ENCODE results near the gene PRKAG1.

GRCh38 chr12:48985901-48986300, 32.7 kb downstream of the PRKAG1 start:
- TF ChIP-seq CTCF (IDR thresholded peaks at IDR 0.05; ENCODE audit: poor library complexity, severe bottlenecking) (no peak), TAF1 (IDR thresholded peaks at IDR 0.05; ENCODE audit: low read depth) (no peak), POLR2AphosphoS5 (IDR thresholded peaks at IDR 0.05) (no peak), RAD21 (conservative IDR thresholded peaks at IDR 0.05) (no peak), REST (IDR thresholded peaks at IDR 0.05; ENCODE audit: borderline replicate concordance) (no peak)
